Smooth muscle cell of bladder (primary cell): ENCODE measurements around the gene PSMD7. TPM values are rescaled to one million over a fixed set of nuclear protein-coding genes. Genes with fewer than 3 reads are reported as not detected.

ENCODE experiments used
- total RNA-seq: library from RNA; depleted of rRNA; stranded (reverse); fragments of >200 nt; gene quantifications from 2 replicates; pipeline ENCODE4 v1.2.3, GENCODE V29; 2014

Gene PSMD7
- total RNA-seq = 74.7 and 87.0 TPM in 2 replicates

DNA sequence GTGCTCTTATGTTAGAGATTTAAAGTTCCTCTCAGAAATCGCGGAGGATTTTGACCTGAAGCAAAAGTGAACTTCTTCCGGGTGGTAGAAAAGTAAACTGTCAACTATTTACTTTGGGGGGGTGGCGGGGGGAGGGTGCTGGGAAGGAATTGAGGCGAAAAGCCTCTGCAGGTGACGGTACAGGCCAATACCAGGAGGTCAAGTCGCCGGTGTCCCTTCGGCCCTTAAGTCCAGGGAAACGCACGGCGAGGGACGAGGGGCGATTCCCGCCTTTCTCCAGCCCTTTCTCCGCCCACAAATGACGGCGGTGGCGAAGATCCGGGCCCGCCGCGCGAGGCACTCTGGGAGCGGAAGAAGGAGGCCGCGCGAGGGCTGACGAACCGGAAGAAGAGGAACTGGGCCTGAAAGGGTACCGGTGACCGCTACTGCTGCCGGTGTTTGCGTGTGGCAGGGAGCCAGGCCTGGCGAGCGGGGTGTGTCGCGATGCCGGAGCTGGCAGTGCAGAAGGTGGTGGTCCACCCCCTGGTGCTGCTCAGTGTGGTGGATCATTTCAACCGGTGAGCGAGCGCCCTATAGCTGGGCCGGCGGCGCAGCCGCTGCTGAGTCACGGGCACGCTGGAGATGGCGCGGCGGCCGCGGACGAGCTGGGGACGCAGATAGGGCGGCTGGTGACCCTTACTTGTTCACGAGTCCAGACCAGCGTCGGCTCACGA lies at the start of gene PSMD7:
Gene PSMD7 (plus strand): TSS at position 383 of the 713 bp plus-strand sequence. CDS start 101 bp downstream, at position 484.

Other genes starting within 250 kb of the PSMD7 start
- gene NPIPB15, start 79.5 kb downstream of the PSMD7 start, total RNA-seq = 0.43 TPM in 1 of 2 replicates, not detected in the other
- gene CLEC18B, start 124.7 kb downstream of the PSMD7 start, total RNA-seq = 0.14 and 0.55 TPM in 2 replicates